H1 (cell line): ENCODE measurements around the gene LIX1L.

Source experiments
- CBX5 ChIP-seq: fragments of 300-800, 300-1000 bp; sonication (generic); IDR thresholded peaks from 2 replicates; pipeline ENCODE4 v1.7.1; 2016; ENCODE audit warnings: antibody characterized with exemption, low read length, low read depth
- E2F6 ChIP-seq: IDR thresholded peaks from 2 replicates; pipeline ENCODE4 v1.6.1; 2012; ENCODE audit warnings: inconsistent platforms
- EP300 ChIP-seq, 2 experiments: IDR thresholded peaks; 1 replicate in 1 of 2; 2 replicates in 1 of 2; pipeline ENCODE4 v1.6.1; 2011 to 2012; ENCODE audit warnings: low read depth in 2 of 2, low read length in 2 of 2, mild to moderate bottlenecking in 2 of 2, borderline replicate concordance in 1 of 2, inconsistent platforms in 1 of 2, moderate library complexity in 1 of 2
- EZH2 ChIP-seq: fragments of 200-600 bp; sonication (generic); IDR thresholded peaks from 2 replicates; pipeline ENCODE4 v1.7.1; 2012; ENCODE audit warnings: low read depth, mild to moderate bottlenecking, moderate library complexity, low read length, inconsistent platforms; ENCODE audit not compliant: severe bottlenecking
- KDM5A ChIP-seq: fragments of 200-600 bp; IDR thresholded peaks from 2 replicates; pipeline ENCODE4 v1.7.1; 2012; ENCODE audit warnings: mild to moderate bottlenecking, low read length, inconsistent platforms, mixed read lengths
- MAX ChIP-seq: IDR thresholded peaks from 2 replicates; pipeline ENCODE4 v1.6.1; 2012; ENCODE audit warnings: inconsistent platforms
- POLR2A ChIP-seq, 2 experiments: IDR thresholded peaks; 1 replicate in 1 of 2; 2 replicates in 1 of 2; pipeline ENCODE4 v1.6.1; 2011; ENCODE audit warnings: low read depth in 2 of 2, low read length in 2 of 2, mild to moderate bottlenecking in 2 of 2; ENCODE audit errors: control extremely low read depth in 1 of 2
- TF ChIP-seq, protein P1 (sequence below), 3 experiments: IDR thresholded peaks; 1 replicate in 2 of 3; 2 replicates in 1 of 3; pipeline versions ENCODE4 v1.5.1 to v1.6.1; 2011; ENCODE audit warnings: low read length in 3 of 3, mild to moderate bottlenecking in 3 of 3, inconsistent platforms in 2 of 3, low read depth in 1 of 3, moderate library complexity in 1 of 3; ENCODE audit not compliant: insufficient read depth in 1 of 3; ENCODE audit errors: control extremely low read depth in 1 of 3

- TF ChIP-seq, protein P1, sequence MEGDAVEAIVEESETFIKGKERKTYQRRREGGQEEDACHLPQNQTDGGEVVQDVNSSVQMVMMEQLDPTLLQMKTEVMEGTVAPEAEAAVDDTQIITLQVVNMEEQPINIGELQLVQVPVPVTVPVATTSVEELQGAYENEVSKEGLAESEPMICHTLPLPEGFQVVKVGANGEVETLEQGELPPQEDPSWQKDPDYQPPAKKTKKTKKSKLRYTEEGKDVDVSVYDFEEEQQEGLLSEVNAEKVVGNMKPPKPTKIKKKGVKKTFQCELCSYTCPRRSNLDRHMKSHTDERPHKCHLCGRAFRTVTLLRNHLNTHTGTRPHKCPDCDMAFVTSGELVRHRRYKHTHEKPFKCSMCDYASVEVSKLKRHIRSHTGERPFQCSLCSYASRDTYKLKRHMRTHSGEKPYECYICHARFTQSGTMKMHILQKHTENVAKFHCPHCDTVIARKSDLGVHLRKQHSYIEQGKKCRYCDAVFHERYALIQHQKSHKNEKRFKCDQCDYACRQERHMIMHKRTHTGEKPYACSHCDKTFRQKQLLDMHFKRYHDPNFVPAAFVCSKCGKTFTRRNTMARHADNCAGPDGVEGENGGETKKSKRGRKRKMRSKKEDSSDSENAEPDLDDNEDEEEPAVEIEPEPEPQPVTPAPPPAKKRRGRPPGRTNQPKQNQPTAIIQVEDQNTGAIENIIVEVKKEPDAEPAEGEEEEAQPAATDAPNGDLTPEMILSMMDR (IDR thresholded peaks at IDR 0.05; ENCODE audit: control extremely low read depth in 1 of 3, insufficient read depth in 1 of 3, low read depth in 1 of 3, low read length in 3 of 3): no peak
- TF ChIP-seq KDM5A: no peak
- TF ChIP-seq EZH2: no peak
- TF ChIP-seq CBX5: no peak
- no peak for TF ChIP-seq EP300 (IDR thresholded peaks at IDR 0.05; ENCODE audit: borderline replicate concordance in 1 of 2, low read depth in 2 of 2, low read length in 2 of 2)
- no peak for TF ChIP-seq E2F6
- no peak for TF ChIP-seq POLR2A (IDR thresholded peaks at IDR 0.05; ENCODE audit: control extremely low read depth in 1 of 2, low read depth in 2 of 2, low read length in 2 of 2)
- TF ChIP-seq MAX: no peak
Observed at GRCh38 chr1:145995148-145995881, 37.5 kb upstream of the LIX1L start.
